H9 (cell line): ENCODE results near the gene BMPER. TPM values are rescaled to one million over a fixed set of nuclear protein-coding genes. Genes with fewer than 3 reads are reported as not detected.

Experiments
- DNase-seq: peaks from one replicate; pipeline ENCODE4 v3.0.0-alpha.2; 2017
- H2AFZ ChIP-seq: one replicate; pipeline ENCODE4 v1.6.1; 2013; ENCODE audit warnings: mild to moderate bottlenecking, low read length, control low read depth, moderate library complexity
- H2AK5ac ChIP-seq: 2 replicates; pipeline ENCODE4 v1.6.1; 2013; ENCODE audit warnings: low read length, control low read depth, mixed read lengths; ENCODE audit not compliant: insufficient read length
- H2BK120ac ChIP-seq: one replicate; pipeline ENCODE4 v1.6.1; 2013; ENCODE audit warnings: low read depth, mild to moderate bottlenecking, low read length, control low read depth, inconsistent platforms; ENCODE audit not compliant: poor library complexity, severe bottlenecking
- H2BK12ac ChIP-seq: 2 replicates; pipeline ENCODE4 v1.6.1; 2013; ENCODE audit warnings: low read length, control low read depth, mixed read lengths, low read depth; ENCODE audit not compliant: insufficient read length
- H2BK15ac ChIP-seq: 2 replicates; pipeline ENCODE4 v1.6.1; 2013; ENCODE audit warnings: low read depth, low read length, control low read depth
- H2BK20ac ChIP-seq: one replicate; pipeline ENCODE4 v1.6.1; 2013; ENCODE audit warnings: low read depth, mild to moderate bottlenecking, low read length, control low read depth, inconsistent platforms; ENCODE audit not compliant: poor library complexity, severe bottlenecking
- H2BK5ac ChIP-seq: 2 replicates; pipeline ENCODE4 v1.6.1; 2013; ENCODE audit warnings: low read length, control low read depth, mixed read lengths; ENCODE audit not compliant: insufficient read length
- H3K14ac ChIP-seq: 2 replicates; pipeline ENCODE4 v1.6.1; 2013; ENCODE audit warnings: low read length, control low read depth; ENCODE audit not compliant: insufficient read depth
- H3K18ac ChIP-seq: 2 replicates; pipeline ENCODE4 v1.6.1; 2013; ENCODE audit warnings: low read depth, mild to moderate bottlenecking, mixed read lengths, low read length, control low read depth; ENCODE audit not compliant: insufficient read length
- H3K23ac ChIP-seq: 2 replicates; pipeline ENCODE4 v1.6.1; 2013; ENCODE audit warnings: low read length, control low read depth, mixed read lengths, low read depth; ENCODE audit not compliant: insufficient read length
- H3K23me2 ChIP-seq: 2 replicates; pipeline ENCODE4 v1.6.1; 2013; ENCODE audit warnings: low read depth, mild to moderate bottlenecking, mixed read lengths, low read length, control low read depth; ENCODE audit not compliant: insufficient read length, poor library complexity, severe bottlenecking
- H3K27ac ChIP-seq: 2 replicates; pipeline ENCODE4 v1.5.1; 2013; ENCODE audit warnings: low read length, control low read depth, mixed read lengths, low read depth; ENCODE audit not compliant: insufficient read length
- H3K27me3 ChIP-seq: 2 replicates; pipeline ENCODE4 v1.6.1; 2013; ENCODE audit warnings: low read length, control low read depth, inconsistent platforms; ENCODE audit not compliant: insufficient read depth
- H3K4ac ChIP-seq: 2 replicates; pipeline ENCODE4 v1.6.1; 2013; ENCODE audit warnings: low read depth, mild to moderate bottlenecking, control low read depth, inconsistent platforms, low read length, moderate library complexity
- H3K4me1 ChIP-seq: 2 replicates; pipeline ENCODE4 v1.6.1; 2013; ENCODE audit warnings: low read length, control low read depth, inconsistent platforms; ENCODE audit not compliant: insufficient read depth
- H3K4me2 ChIP-seq: 2 replicates; pipeline ENCODE4 v1.6.1; 2013; ENCODE audit warnings: low read length, control low read depth, mixed read lengths; ENCODE audit not compliant: insufficient read length, insufficient read depth
- H3K56ac ChIP-seq: 2 replicates; pipeline ENCODE4 v1.6.1; 2013; ENCODE audit warnings: low read depth, mild to moderate bottlenecking, mixed read lengths, low read length, control low read depth; ENCODE audit not compliant: insufficient read length
- H3K79me1 ChIP-seq: 2 replicates; pipeline ENCODE4 v1.6.1; 2013; ENCODE audit warnings: low read depth, mild to moderate bottlenecking, moderate library complexity, low read length, control low read depth, inconsistent platforms; ENCODE audit not compliant: insufficient read depth, poor library complexity, severe bottlenecking
- H3K79me2 ChIP-seq: 2 replicates; pipeline ENCODE4 v1.6.1; 2013; ENCODE audit warnings: low read length, control low read depth, inconsistent platforms; ENCODE audit not compliant: insufficient read depth
- H3K9ac ChIP-seq: 2 replicates; pipeline ENCODE4 v1.6.1; 2013; ENCODE audit warnings: low read length, control low read depth, mixed read lengths; ENCODE audit not compliant: insufficient read length; ENCODE audit errors: extremely low read depth
- H3K9me3 ChIP-seq: one replicate; pipeline ENCODE4 v1.6.1; 2013; ENCODE audit warnings: low read depth, low read length, inconsistent platforms; ENCODE audit not compliant: control insufficient read depth
- H3T11ph ChIP-seq: one replicate; pipeline ENCODE4 v1.6.1; 2013; ENCODE audit warnings: mild to moderate bottlenecking, low read length, control low read depth, inconsistent platforms
- H4K20me1 ChIP-seq: one replicate; pipeline ENCODE4 v1.6.1; 2013; ENCODE audit not compliant: control insufficient read depth, insufficient read length, insufficient read depth
- H4K5ac ChIP-seq: 2 replicates; pipeline ENCODE4 v1.6.1; 2013; ENCODE audit warnings: low read depth, mild to moderate bottlenecking, mixed read lengths, low read length, control low read depth; ENCODE audit not compliant: insufficient read length
- H4K8ac ChIP-seq: replicated peaks from 2 replicates; pipeline ENCODE4 v1.6.1; 2013; ENCODE audit warnings: low read length, control low read depth, mixed read lengths, low read depth; ENCODE audit not compliant: insufficient read length
- H4K91ac ChIP-seq: 2 replicates; pipeline ENCODE4 v1.6.1; 2013; ENCODE audit warnings: low read depth, mild to moderate bottlenecking, moderate library complexity, mixed read lengths, low read length, control low read depth; ENCODE audit not compliant: insufficient read length
- H3K27ac Mint-ChIP-seq, 3 experiments: 2 replicates in 2 of 3; 3 replicates in 1 of 3; pipeline ENCODE4 v1.8.0; 2020 to 2021; ENCODE audit warnings: mixed read lengths in 3 of 3, mild to moderate bottlenecking in 1 of 3, moderate library complexity in 1 of 3
- H3K27me3 Mint-ChIP-seq: 2 replicates; pipeline ENCODE4 v1.8.0; 2021; ENCODE audit warnings: low read depth, mild to moderate bottlenecking, moderate library complexity, mixed read lengths
- H3K36me3 Mint-ChIP-seq, 3 experiments: 2 replicates in 2 of 3; 3 replicates in 1 of 3; pipeline ENCODE4 v1.8.0; 2020 to 2021; ENCODE audit warnings: low read depth in 3 of 3, mixed read lengths in 3 of 3; ENCODE audit not compliant: insufficient read depth in 1 of 3
- H3K4me1 Mint-ChIP-seq, 2 experiments: 2 replicates each; pipeline ENCODE4 v1.8.0; 2020; ENCODE audit warnings: mixed read lengths in 2 of 2
- H3K4me3 Mint-ChIP-seq, 2 experiments: 2 replicates in 1 of 2; 3 replicates in 1 of 2; pipeline ENCODE4 v1.8.0; 2020 to 2021; ENCODE audit warnings: mild to moderate bottlenecking in 2 of 2, mixed read lengths in 2 of 2, moderate library complexity in 1 of 2
- H3K9me3 Mint-ChIP-seq, 2 experiments: 2 replicates in 1 of 2; 3 replicates in 1 of 2; pipeline ENCODE4 v1.8.0; 2020; ENCODE audit warnings: mild to moderate bottlenecking in 2 of 2, mixed read lengths in 2 of 2, moderate library complexity in 1 of 2
- CTCF ChIP-seq: fragments of 200-600 bp; sonication (generic); conservative IDR thresholded peaks from 3 replicates; pipeline ENCODE4 v1.8.0; 2021; ENCODE audit warnings: antibody characterized with exemption, mild to moderate bottlenecking
- total RNA-seq: library from RNA; stranded (reverse); gene quantifications from 2 replicates; pipeline ENCODE4 v1.2.1, GENCODE V29; 2021

Gene BMPER
- total RNA-seq, 1 experiment from 2014 or later: 0.20 TPM

- no peak for TF ChIP-seq CTCF
- no peak overlapping the region for H2BK15ac ChIP-seq
Observed at GRCh38 chr7:33919449-33919848, 14.1 kb downstream of the BMPER start.

More at GRCh38 chr7:33919449-33919848, 14.1 kb downstream of the BMPER start:
- Histone ChIP-seq H3K18ac (no peak overlapping the region), H3K79me2 (no peaks in the 10 kb centered on the region), H2BK12ac (no peak overlapping the region), H3K56ac (no peak overlapping the region), H2BK120ac (no peak overlapping the region), H3T11ph (no peak overlapping the region), H2BK20ac (no peak overlapping the region), H2AK5ac (no peak overlapping the region), H4K20me1 (no peaks in the 10 kb centered on the region), H3K23ac (no peak overlapping the region), H3K4me1 (no peaks in the 10 kb centered on the region), H4K91ac (no peak overlapping the region), H3K9ac (no peak overlapping the region), H3K9me3 (no peaks in the 10 kb centered on the region), H3K23me2 (no peaks in the 10 kb centered on the region), H3K79me1 (no peaks in the 10 kb centered on the region), H3K27ac (no peak overlapping the region), H4K8ac (no peak overlapping the region), H4K5ac (no peak overlapping the region), H2AFZ (no peak overlapping the region), H2BK5ac (no peak overlapping the region), H3K4me2 (no peak overlapping the region), H3K14ac (no peak overlapping the region), H3K27me3 (no peaks in the 10 kb centered on the region; the same call in 1 of the 2 replicates), H3K4ac (no peak overlapping the region)
- DNase-seq: no peak
- Mint-ChIP-seq H3K36me3 (no peaks in the 10 kb centered on the region), H3K4me1 (peaks cover 6% of the 10 kb centered on the region in 2 experiments; a peak in 3 of 4 replicates), H3K9me3 (no peaks in the 10 kb centered on the region), H3K4me3 (no peak overlapping the region), H3K27ac (no peak overlapping the region), H3K27me3 (peaks cover 7% of the 10 kb centered on the region)
